ENCODE data around the gene ZNF160. TPM values are rescaled to one million over a fixed set of nuclear protein-coding genes. Genes with fewer than 3 reads are reported as not detected.

ZNF160 gene
- polyA plus RNA-seq, 1 of the 3 experiments (the other 2 are of a cell fraction), result 10.1 TPM

DNA sequence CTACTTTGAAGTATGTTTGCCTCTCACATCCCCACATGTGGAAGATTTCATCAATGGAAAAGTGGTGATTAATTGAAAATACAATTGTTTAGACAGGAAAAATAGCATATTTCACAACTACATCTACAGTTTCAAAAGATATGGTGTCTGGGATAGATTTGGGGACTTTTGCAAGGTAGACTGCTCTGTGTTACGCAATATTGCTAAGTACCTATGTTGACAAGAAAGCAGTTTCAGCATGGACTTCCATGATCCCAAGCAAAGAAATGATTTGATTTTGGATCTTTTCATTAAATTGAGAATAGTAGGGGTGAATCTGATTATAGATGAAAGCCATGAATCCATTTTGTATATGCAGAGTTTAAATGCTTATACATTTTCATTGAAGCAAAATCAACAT is 10.5 kb downstream of the ZNF160 start:
- no peak overlapping the region for H3K27ac ChIP-seq (ENCODE audit: low read depth in 2 of 2, low read length in 1 of 2)
- no peaks in the 10 kb centered on the region for H3K9me2 ChIP-seq
- no peaks in the 10 kb centered on the region for H3K27me3 ChIP-seq (ENCODE audit: insufficient read depth)
- H2AFZ ChIP-seq (ENCODE audit: low read depth), result no peak overlapping the region
- no peaks in the 10 kb centered on the region for H3K9me3 ChIP-seq
- no peak for DNase-seq
- H3K36me3 ChIP-seq (replicated peaks in 1 of 2; ENCODE audit: control insufficient read depth in 1 of 2, insufficient read depth in 2 of 2, low read length in 1 of 2), result peaks cover 31 to 41% of the 10 kb centered on the region in 2 experiments
- TF ChIP-seq SMC3 (IDR thresholded peaks at IDR 0.05; ENCODE audit: low read depth, low read length) (no peak), RAD21 (IDR thresholded peaks at IDR 0.05; ENCODE audit: low read length) (no peak), GABPA (IDR thresholded peaks at IDR 0.05; ENCODE audit: low read depth) (no peak), FOXM1 (IDR thresholded peaks at IDR 0.05; ENCODE audit: low read depth) (no peak), MAX (IDR thresholded peaks at IDR 0.05; ENCODE audit: low read depth) (no peak), SIN3A (IDR thresholded peaks at IDR 0.05; ENCODE audit: borderline replicate concordance, low read depth, low read length) (no peak), FOXJ3 (CRISPR knock-in tag; IDR thresholded peaks at IDR 0.05) (no peak), USF2 (IDR thresholded peaks at IDR 0.05; ENCODE audit: borderline replicate concordance, low read depth, low read length) (no peak), TAF1 (IDR thresholded peaks at IDR 0.05; ENCODE audit: borderline replicate concordance, low read depth, low read length) (no peak), TEAD4 (IDR thresholded peaks at IDR 0.05; ENCODE audit: borderline replicate concordance, insufficient read depth) (no peak), JUND (IDR thresholded peaks at IDR 0.05) (no peak), EP300 (IDR thresholded peaks at IDR 0.05; ENCODE audit: borderline replicate concordance in 1 of 2, low read depth in 1 of 2, low read length in 1 of 2) (no peak), MEF2A (IDR thresholded peaks at IDR 0.05; ENCODE audit: borderline replicate concordance, low read depth) (no peak), GATA2 (CRISPR knock-in tag; IDR thresholded peaks at IDR 0.05) (no peak), FOSL2 (IDR thresholded peaks at IDR 0.05; ENCODE audit: borderline replicate concordance, low read depth) (no peak), NFIC (IDR thresholded peaks at IDR 0.05; ENCODE audit: borderline replicate concordance) (no peak), MXI1 (IDR thresholded peaks at IDR 0.05; ENCODE audit: low read depth, low read length) (no peak), ELF1 (IDR thresholded peaks at IDR 0.05) (no peak)
- TF ChIP-seq, protein P1, sequence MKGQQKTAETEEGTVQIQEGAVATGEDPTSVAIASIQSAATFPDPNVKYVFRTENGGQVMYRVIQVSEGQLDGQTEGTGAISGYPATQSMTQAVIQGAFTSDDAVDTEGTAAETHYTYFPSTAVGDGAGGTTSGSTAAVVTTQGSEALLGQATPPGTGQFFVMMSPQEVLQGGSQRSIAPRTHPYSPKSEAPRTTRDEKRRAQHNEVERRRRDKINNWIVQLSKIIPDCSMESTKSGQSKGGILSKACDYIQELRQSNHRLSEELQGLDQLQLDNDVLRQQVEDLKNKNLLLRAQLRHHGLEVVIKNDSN (IDR thresholded peaks at IDR 0.05; ENCODE audit: borderline replicate concordance, low read depth), result no peak
- TF ChIP-seq, protein P2, sequence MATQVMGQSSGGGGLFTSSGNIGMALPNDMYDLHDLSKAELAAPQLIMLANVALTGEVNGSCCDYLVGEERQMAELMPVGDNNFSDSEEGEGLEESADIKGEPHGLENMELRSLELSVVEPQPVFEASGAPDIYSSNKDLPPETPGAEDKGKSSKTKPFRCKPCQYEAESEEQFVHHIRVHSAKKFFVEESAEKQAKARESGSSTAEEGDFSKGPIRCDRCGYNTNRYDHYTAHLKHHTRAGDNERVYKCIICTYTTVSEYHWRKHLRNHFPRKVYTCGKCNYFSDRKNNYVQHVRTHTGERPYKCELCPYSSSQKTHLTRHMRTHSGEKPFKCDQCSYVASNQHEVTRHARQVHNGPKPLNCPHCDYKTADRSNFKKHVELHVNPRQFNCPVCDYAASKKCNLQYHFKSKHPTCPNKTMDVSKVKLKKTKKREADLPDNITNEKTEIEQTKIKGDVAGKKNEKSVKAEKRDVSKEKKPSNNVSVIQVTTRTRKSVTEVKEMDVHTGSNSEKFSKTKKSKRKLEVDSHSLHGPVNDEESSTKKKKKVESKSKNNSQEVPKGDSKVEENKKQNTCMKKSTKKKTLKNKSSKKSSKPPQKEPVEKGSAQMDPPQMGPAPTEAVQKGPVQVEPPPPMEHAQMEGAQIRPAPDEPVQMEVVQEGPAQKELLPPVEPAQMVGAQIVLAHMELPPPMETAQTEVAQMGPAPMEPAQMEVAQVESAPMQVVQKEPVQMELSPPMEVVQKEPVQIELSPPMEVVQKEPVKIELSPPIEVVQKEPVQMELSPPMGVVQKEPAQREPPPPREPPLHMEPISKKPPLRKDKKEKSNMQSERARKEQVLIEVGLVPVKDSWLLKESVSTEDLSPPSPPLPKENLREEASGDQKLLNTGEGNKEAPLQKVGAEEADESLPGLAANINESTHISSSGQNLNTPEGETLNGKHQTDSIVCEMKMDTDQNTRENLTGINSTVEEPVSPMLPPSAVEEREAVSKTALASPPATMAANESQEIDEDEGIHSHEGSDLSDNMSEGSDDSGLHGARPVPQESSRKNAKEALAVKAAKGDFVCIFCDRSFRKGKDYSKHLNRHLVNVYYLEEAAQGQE (IDR thresholded peaks at IDR 0.05; ENCODE audit: low read depth, low read length), result no peak
- ChIA-PET POLR2A (no interaction called here), CTCF (no interaction called here)
- H3F3A ChIP-seq (replicated peaks; ENCODE audit: insufficient read depth), result no peaks in the 10 kb centered on the region
- H3K4me3 ChIP-seq (ENCODE audit: low read depth in 2 of 2, low read length in 1 of 2), result no peak overlapping the region
- no peak overlapping the region for H3K4me2 ChIP-seq
- H3K4me1 ChIP-seq (ENCODE audit: control insufficient read depth in 1 of 2, insufficient read depth in 2 of 2, low read depth in 1 of 2, low read length in 1 of 2), result no peaks in the 10 kb centered on the region
- H3K9ac ChIP-seq, result no peak overlapping the region
- H3K79me2 ChIP-seq (ENCODE audit: insufficient read depth), result peaks cover 38% of the 10 kb centered on the region
- peaks cover 4% of the 10 kb centered on the region; the same call in 1 of the 2 replicates for H4K20me1 ChIP-seq (ENCODE audit: insufficient read depth)
- 9% methylated on average over 1 of the region's 1 CpG for WGBS (ENCODE audit: low lambda C conversion rate)

Data from SK-N-SH (cell line).